Stomach smooth muscle (tissue), 2 donors: Measurements from ENCODE around the gene CDH12.
"Not testable (repeated sequence)": the region's sequence is repeated elsewhere in the genome, so short reads cannot be mapped to it uniquely, and the experiment has no call there.

ENCODE experiments used
- H3K27ac ChIP-seq: one replicate; pipeline ENCODE4 v1.7.0; 2013; ENCODE audit warnings: mild to moderate bottlenecking, low read length, inconsistent platforms
- H3K27me3 ChIP-seq, 2 donors: one replicate each; pipeline ENCODE4 v1.7.0; 2013; ENCODE audit warnings: low read length in 2 of 2; ENCODE audit not compliant: insufficient read depth in 2 of 2, control insufficient read depth in 1 of 2
- H3K36me3 ChIP-seq, 2 donors: one replicate each; pipeline ENCODE4 v1.7.0; 2013; ENCODE audit warnings: low read length in 2 of 2; ENCODE audit not compliant: control insufficient read depth in 2 of 2, insufficient read depth in 2 of 2
- H3K4me1 ChIP-seq: one replicate; pipeline ENCODE4 v1.7.0; 2013; ENCODE audit warnings: low read length; ENCODE audit not compliant: control insufficient read depth, insufficient read depth
- H3K4me3 ChIP-seq, 2 donors: one replicate each; pipeline ENCODE4 v1.7.0; 2013; ENCODE audit warnings: low read length in 2 of 2
- H3K9ac ChIP-seq, 2 donors: one replicate each; pipeline ENCODE4 v1.7.0; 2013; ENCODE audit warnings: low read length in 2 of 2, mild to moderate bottlenecking in 1 of 2
- H3K9me3 ChIP-seq, 2 donors: one replicate each; pipeline ENCODE4 v1.7.0; 2013; ENCODE audit warnings: low read length in 2 of 2; ENCODE audit not compliant: control insufficient read depth in 2 of 2
- donor health status: healthy.
- donor health status: Pancreatic carcinoma.

CDH12 gene

DNA sequence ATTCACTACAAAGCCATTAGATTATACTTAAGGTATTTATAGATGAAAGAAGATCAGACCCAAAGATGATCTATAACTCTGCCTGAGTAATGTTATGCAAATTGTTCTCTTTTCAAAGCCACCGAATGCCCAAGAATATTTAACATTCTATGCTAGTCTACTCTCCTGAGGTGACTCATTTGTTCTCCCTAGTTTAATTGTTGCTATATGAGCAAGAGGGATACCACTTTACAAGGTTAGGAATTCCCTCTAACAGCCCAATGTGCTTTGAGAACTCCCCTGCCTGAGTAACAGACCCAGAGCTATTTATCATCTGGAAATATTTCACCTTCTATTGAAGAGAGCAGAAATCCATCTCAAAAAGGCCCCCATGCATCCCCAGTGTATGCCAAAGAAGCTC is 867.3 kb downstream of the CDH12 start:
- H3K36me3 ChIP-seq, H3K27me3 ChIP-seq, H3K27ac ChIP-seq, H3K4me3 ChIP-seq, H3K9me3 ChIP-seq, H3K4me1 ChIP-seq, H3K9ac ChIP-seq: not testable (repeated sequence)

- not testable (repeated sequence) for H3K27me3 ChIP-seq, H3K9me3 ChIP-seq, H3K36me3 ChIP-seq, H3K4me3 ChIP-seq, H3K9ac ChIP-seq, H3K27ac ChIP-seq, H3K4me1 ChIP-seq
Observed at GRCh38 chr5:21951571-21951970, 901.6 kb downstream of the CDH12 start.

GRCh38 chr5:21931116-21931515 is 922.0 kb downstream of the CDH12 start:
- Histone ChIP-seq H3K36me3 (no peaks in the 10 kb centered on the region), H3K9ac (no peak overlapping the region), H3K27ac (no peak overlapping the region), H3K27me3 (no peaks in the 10 kb centered on the region), H3K9me3 (no peaks in the 10 kb centered on the region), H3K4me1 (no peaks in the 10 kb centered on the region), H3K4me3 (no peak overlapping the region)

- Histone ChIP-seq H3K9me3 (no peaks in the 10 kb centered on the region), H3K27me3 (no peaks in the 10 kb centered on the region), H3K4me3 (no peak overlapping the region), H3K27ac (no peak overlapping the region), H3K9ac (no peak overlapping the region), H3K36me3 (no peaks in the 10 kb centered on the region), H3K4me1 (no peaks in the 10 kb centered on the region)
Observed at GRCh38 chr5:21919414-21920022, 933.6 kb downstream of the CDH12 start.

- Histone ChIP-seq H3K9me3 (no peaks in the 10 kb centered on the region), H3K27ac (no peak overlapping the region), H3K27me3 (no peaks in the 10 kb centered on the region), H3K4me3 (no peak overlapping the region), H3K4me1 (no peaks in the 10 kb centered on the region), H3K9ac (no peak overlapping the region), H3K36me3 (no peaks in the 10 kb centered on the region)
Observed at GRCh38 chr5:21918451-21918850, 934.7 kb downstream of the CDH12 start.

GRCh38 chr5:21910731-21911130 is 942.4 kb downstream of the CDH12 start:
- Histone ChIP-seq H3K27me3 (no peaks in the 10 kb centered on the region), H3K36me3 (no peaks in the 10 kb centered on the region), H3K9me3 (no peaks in the 10 kb centered on the region), H3K4me1 (no peaks in the 10 kb centered on the region), H3K4me3 (no peak overlapping the region), H3K9ac (no peak overlapping the region), H3K27ac (no peak overlapping the region)

DNA sequence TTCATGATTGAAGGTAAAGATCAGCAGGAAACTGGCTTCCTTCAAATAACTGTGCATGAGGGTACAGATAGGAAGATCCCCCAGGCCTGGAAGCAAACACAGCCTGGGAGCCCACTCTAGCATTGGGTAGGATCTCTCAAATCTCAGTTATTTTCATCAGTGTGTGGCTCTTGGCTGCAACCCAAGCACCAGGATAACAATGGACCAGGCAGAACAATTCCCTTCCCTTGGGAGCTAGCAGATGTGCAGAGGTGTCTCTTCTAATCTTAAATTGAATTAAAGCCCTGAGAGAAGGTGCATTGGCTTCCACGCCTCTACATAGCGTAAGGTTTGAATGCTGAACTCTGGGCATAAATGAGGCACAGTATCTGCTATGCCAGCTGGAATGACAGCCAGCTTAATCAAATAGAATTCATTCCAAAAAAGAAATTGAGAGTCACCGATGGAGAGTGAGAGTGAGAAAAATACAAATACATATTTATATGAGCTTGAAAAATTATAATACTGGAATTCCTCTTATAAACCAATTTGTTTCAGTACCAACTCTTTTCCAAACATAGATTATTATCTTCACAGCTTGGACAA is 957.3 kb downstream of the CDH12 start:
- Histone ChIP-seq H3K4me3 (no peak overlapping the region), H3K27me3 (no peaks in the 10 kb centered on the region), H3K9ac (no peak overlapping the region), H3K4me1 (no peaks in the 10 kb centered on the region), H3K36me3 (no peaks in the 10 kb centered on the region), H3K27ac (no peak overlapping the region), H3K9me3 (no peaks in the 10 kb centered on the region)

- no peaks in the 10 kb centered on the region for H3K36me3 ChIP-seq
- H3K4me1 ChIP-seq: no peaks in the 10 kb centered on the region
- H3K27me3 ChIP-seq: no peaks in the 10 kb centered on the region
- no peak overlapping the region for H3K27ac ChIP-seq
- no peaks in the 10 kb centered on the region for H3K9me3 ChIP-seq
- H3K4me3 ChIP-seq: no peak overlapping the region
- no peak overlapping the region for H3K9ac ChIP-seq
Observed at GRCh38 chr5:21893161-21893560, 960.0 kb downstream of the CDH12 start.

- Histone ChIP-seq H3K36me3 (no peaks in the 10 kb centered on the region), H3K9me3 (no peaks in the 10 kb centered on the region), H3K27ac (no peak overlapping the region), H3K4me3 (no peak overlapping the region), H3K4me1 (no peaks in the 10 kb centered on the region), H3K9ac (no peak overlapping the region), H3K27me3 (no peaks in the 10 kb centered on the region)
Observed at GRCh38 chr5:21889581-21889980, 963.6 kb downstream of the CDH12 start.

- Histone ChIP-seq H3K4me1 (no peaks in the 10 kb centered on the region), H3K27me3 (no peaks in the 10 kb centered on the region), H3K4me3 (no peak overlapping the region), H3K36me3 (no peaks in the 10 kb centered on the region), H3K9me3 (no peaks in the 10 kb centered on the region), H3K9ac (no peak overlapping the region), H3K27ac (no peak overlapping the region)
Observed at GRCh38 chr5:21882074-21882745, 970.9 kb downstream of the CDH12 start.

GRCh38 chr5:21880164-21880563 is 973.0 kb downstream of the CDH12 start:
- H3K4me3 ChIP-seq: no peak overlapping the region
- H3K9me3 ChIP-seq: no peaks in the 10 kb centered on the region
- H3K27ac ChIP-seq: no peak overlapping the region
- H3K4me1 ChIP-seq: no peaks in the 10 kb centered on the region
- no peaks in the 10 kb centered on the region for H3K36me3 ChIP-seq
- no peaks in the 10 kb centered on the region for H3K27me3 ChIP-seq
- no peak overlapping the region for H3K9ac ChIP-seq
